ENCODE results near the gene ANKRD34B.
A peak's percentile ranks its signal among the peaks of the same experiment; 100 is the strongest.

The ANKRD34B gene

GRCh38 chr5:80569961-80570786 is at the start of gene ANKRD34B:
Gene ANKRD34B, minus strand, starts transcription at chr5:80570280. Its CDS starts 10,261 bp downstream, at chr5:80560019.
- H3K27ac ChIP-seq, result no peak within 1 kb of the TSS
- H3K27me3 ChIP-seq, result peaks cover 0 to 47% of the 10 kb centered on the region in 2 donors
- no peaks in the 10 kb centered on the region for H3K9me3 ChIP-seq
- TF ChIP-seq CTCF (IDR thresholded peaks at IDR 0.05), result no peak
- no peak for DNase-seq
- H3K4me3 ChIP-seq, result peak within 1 kb of the TSS; percentile 26 to 37
- H3K36me3 ChIP-seq, result no peaks in the 10 kb centered on the region
- intact Hi-C loops (cut with DNase I; ENCODE audit: low total_unique reads), result no loop called here
- peaks cover 0 to 17% (median 16%) of the 10 kb centered on the region in 4 donors for H3K4me1 ChIP-seq

GRCh38 chr5:80619086-80619485 is 49.0 kb upstream of the ANKRD34B start:
- Histone ChIP-seq H3K27ac (no peak overlapping the region), H3K27me3 (no peaks in the 10 kb centered on the region), H3K9me3 (no peaks in the 10 kb centered on the region), H3K36me3 (peaks cover 0 to 5% (median 0%) of the 10 kb centered on the region in 3 donors), H3K4me3 (no peak overlapping the region), H3K4me1 (no peaks in the 10 kb centered on the region)
- DNase-seq, result no peak
- TF ChIP-seq CTCF (IDR thresholded peaks at IDR 0.05), result no peak
- intact Hi-C loops (cut with DNase I; ENCODE audit: low total_unique reads), result no loop called here

GRCh38 chr5:80618438-80618837 is 48.4 kb upstream of the ANKRD34B start:
- Histone ChIP-seq H3K36me3 (peaks cover 0 to 5% (median 0%) of the 10 kb centered on the region in 3 donors), H3K27ac (no peak overlapping the region), H3K4me1 (no peaks in the 10 kb centered on the region), H3K9me3 (no peaks in the 10 kb centered on the region), H3K27me3 (no peaks in the 10 kb centered on the region), H3K4me3 (no peak overlapping the region)
- intact Hi-C loops (cut with DNase I; ENCODE audit: low total_unique reads), result no loop called here
- no peak for DNase-seq
- TF ChIP-seq CTCF (IDR thresholded peaks at IDR 0.05), result no peak

- H3K27me3 ChIP-seq, result no peaks in the 10 kb centered on the region
- no peak for DNase-seq
- H3K4me3 ChIP-seq, result no peak overlapping the region
- TF ChIP-seq CTCF (IDR thresholded peaks at IDR 0.05), result no peak
- no peaks in the 10 kb centered on the region for H3K9me3 ChIP-seq
- H3K4me1 ChIP-seq, result no peaks in the 10 kb centered on the region
- intact Hi-C loops (cut with DNase I; ENCODE audit: low total_unique reads), result no loop called here
- no peak overlapping the region for H3K27ac ChIP-seq
- no peaks in the 10 kb centered on the region for H3K36me3 ChIP-seq
These were observed 45.3 kb upstream of the ANKRD34B start for GRCh38 chr5:80615266-80615914.

- H3K9me3 ChIP-seq, result peaks cover 0 to 7% (median 0%) of the 10 kb centered on the region in 3 donors
- H3K4me3 ChIP-seq, result no peak overlapping the region
- no peaks in the 10 kb centered on the region for H3K27me3 ChIP-seq
- DNase-seq, result no peak
- no peak for TF ChIP-seq CTCF (IDR thresholded peaks at IDR 0.05)
- H3K36me3 ChIP-seq, result no peaks in the 10 kb centered on the region
- no peak overlapping the region for H3K27ac ChIP-seq
- no peaks in the 10 kb centered on the region for H3K4me1 ChIP-seq
- intact Hi-C loops (cut with DNase I; ENCODE audit: low total_unique reads), result no loop called here
These were observed 39.6 kb upstream of the ANKRD34B start for GRCh38 chr5:80609692-80610091.

Measured in tibial artery (tissue), 4 donors.